ENCODE data around the gene STAT5B. TPM values are rescaled to one million over a fixed set of nuclear protein-coding genes. Genes with fewer than 3 reads are reported as not detected.
A peak's percentile ranks its signal among the peaks of the same experiment; 100 is the strongest.

The STAT5B gene
- total and polyA plus RNA-seq, 9 of the 15 experiments (the other 6 are each of a cell fraction or from before 2014, with no cell fraction given), result 20.8 to 176 (median 92.4) TPM

- Histone ChIP-seq H3K4me3 (peak overlapping the region; percentile 13), H3K4me2 (ENCODE audit: insufficient read depth, low read length) (peak overlapping the region; percentile 61), H3K36me3 (ENCODE audit: control insufficient read depth, insufficient read depth, low read length) (peaks cover 82% of the 10 kb centered on the region), H2AFZ (ENCODE audit: low read depth, low read length) (no peak overlapping the region), H3K4me1 (replicated peaks in 1 of 2; ENCODE audit: control insufficient read depth in 2 of 2, insufficient read depth in 2 of 2, low read length in 2 of 2) (peaks cover 75 to 90% of the 10 kb centered on the region in 2 experiments), H3K9ac (ENCODE audit: insufficient read depth in 1 of 2, low read depth in 2 of 2, low read length in 2 of 2) (peak overlapping the region; percentile 89 to 100), H3K9me1 (ENCODE audit: control insufficient read depth, insufficient read depth, low read length) (no peaks in the 10 kb centered on the region), H3K9me3 (replicated peaks; ENCODE audit: control insufficient read depth, insufficient read depth, low read depth, low read length) (no peaks in the 10 kb centered on the region), H3K79me2 (ENCODE audit: control insufficient read depth, insufficient read depth, low read length) (peaks cover 63% of the 10 kb centered on the region), H3K27ac (ENCODE audit: extremely low read depth, low read depth, low read length) (peak overlapping the region; percentile 100), H4K20me1 (replicated peaks; ENCODE audit: control insufficient read depth, insufficient read depth, low read length) (no peaks in the 10 kb centered on the region), H3K27me3 (ENCODE audit: control insufficient read depth in 2 of 2, insufficient read depth in 2 of 2, low read length in 2 of 2) (no peaks in the 10 kb centered on the region)
- FAIRE-seq, result no peak
- ATAC-seq, result no peak
- WGBS (ENCODE audit: insufficient coverage, low coverage, missing lambda C conversion rate), result 2% methylated on average over 5 of the region's 5 CpGs
- ChIA-PET CTCF (ENCODE audit: low intra/inter-chr PET ratio) (interaction anchor here (0.5 to 1.5 kb wide), 3 partner anchors 90 to 217 kb away, joined by 3 read pairs; no protein-coding TSS in a partner anchor), POLR2A (interaction anchor here (0.6 to 2.2 kb wide), 37 partner anchors 9 to 461 kb away, joined by 3 to 17 read pairs (median 4); partner anchors contain the start of genes CAVIN1, GHDC, KCNH4 and NAGLU)
- intact Hi-C loops (cut with micrococcal nuclease), result loop anchor here (1.0 to 10.0 kb wide), 4 partner anchors 8 to 87 kb away; no protein-coding TSS in a partner anchor
- DNase-seq (ENCODE audit: extremely low read depth in 1 of 4, low spot score in 3 of 4), result no peak
- no TSS peak for BruUV-seq (replicated peaks)
- in situ Hi-C loops (cut with MboI), result no loop called here
- no peak for TF ChIP-seq ILF3 (IDR thresholded peaks at IDR 0.05; ENCODE audit: borderline replicate concordance)
- TF ChIP-seq SMAD4 (CRISPR knock-in tag; conservative IDR thresholded peaks at IDR 0.05), result no peak; the same call in none of the 2 replicates
- TF ChIP-seq ZNF175 (CRISPR knock-in tag; IDR thresholded peaks at IDR 0.05; ENCODE audit: low read depth), result no peak
- no peak for TF ChIP-seq ZNF311 (CRISPR knock-in tag; IDR thresholded peaks at IDR 0.05)
- no peak for TF ChIP-seq PTTG1 (tag; IDR thresholded peaks at IDR 0.05; ENCODE audit: low read depth)
- TF ChIP-seq ZNF217 (CRISPR knock-in tag; IDR thresholded peaks at IDR 0.05), result no peak
- TF ChIP-seq MTA3 (IDR thresholded peaks at IDR 0.05; ENCODE audit: borderline replicate concordance), result no peak
- no peak for TF ChIP-seq ARID2 (IDR thresholded peaks at IDR 0.05)
- TF ChIP-seq, protein P1, sequence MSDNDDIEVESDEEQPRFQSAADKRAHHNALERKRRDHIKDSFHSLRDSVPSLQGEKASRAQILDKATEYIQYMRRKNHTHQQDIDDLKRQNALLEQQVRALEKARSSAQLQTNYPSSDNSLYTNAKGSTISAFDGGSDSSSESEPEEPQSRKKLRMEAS (CRISPR knock-in tag; IDR thresholded peaks at IDR 0.05), result no peak
- TF ChIP-seq, protein P2, sequence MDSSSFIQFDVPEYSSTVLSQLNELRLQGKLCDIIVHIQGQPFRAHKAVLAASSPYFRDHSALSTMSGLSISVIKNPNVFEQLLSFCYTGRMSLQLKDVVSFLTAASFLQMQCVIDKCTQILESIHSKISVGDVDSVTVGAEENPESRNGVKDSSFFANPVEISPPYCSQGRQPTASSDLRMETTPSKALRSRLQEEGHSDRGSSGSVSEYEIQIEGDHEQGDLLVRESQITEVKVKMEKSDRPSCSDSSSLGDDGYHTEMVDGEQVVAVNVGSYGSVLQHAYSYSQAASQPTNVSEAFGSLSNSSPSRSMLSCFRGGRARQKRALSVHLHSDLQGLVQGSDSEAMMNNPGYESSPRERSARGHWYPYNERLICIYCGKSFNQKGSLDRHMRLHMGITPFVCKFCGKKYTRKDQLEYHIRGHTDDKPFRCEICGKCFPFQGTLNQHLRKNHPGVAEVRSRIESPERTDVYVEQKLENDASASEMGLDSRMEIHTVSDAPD (CRISPR knock-in tag; IDR thresholded peaks at IDR 0.05), result no peak
- TF ChIP-seq PRMT5 (CRISPR knock-in tag; IDR thresholded peaks at IDR 0.05), result no peak
- TF ChIP-seq REST (IDR thresholded peaks at IDR 0.05; ENCODE audit: borderline replicate concordance), result no peak
- TF ChIP-seq REST (CRISPR knock-in tag; IDR thresholded peaks at IDR 0.05; ENCODE audit: low read depth), result no peak
- TF ChIP-seq HMG20B (CRISPR knock-in tag; IDR thresholded peaks at IDR 0.05), result no peak
Observed at GRCh38 chr17:42312035-42312284, 35.8 kb upstream of the STAT5B start.

All from K562 (cell line).